Nephron (organoid): ENCODE measurements around the gene RRAGB.

Source experiments
- H3K27ac Mint-ChIP-seq, 3 experiments: 2 replicates each; pipeline ENCODE4 v1.8.0; 2020; ENCODE audit warnings: mixed read lengths in 3 of 3, mild to moderate bottlenecking in 2 of 3, moderate library complexity in 1 of 3
- H3K27me3 Mint-ChIP-seq: 2 replicates; pipeline ENCODE4 v1.8.0; 2021; ENCODE audit warnings: low read depth, mild to moderate bottlenecking, moderate library complexity, mixed read lengths
- H3K36me3 Mint-ChIP-seq: 2 replicates; pipeline ENCODE4 v1.8.0; 2020; ENCODE audit warnings: low read depth, mixed read lengths
- H3K4me1 Mint-ChIP-seq: 2 replicates; pipeline ENCODE4 v1.8.0; 2020; ENCODE audit warnings: mixed read lengths
- H3K4me3 Mint-ChIP-seq, 3 experiments: 2 replicates each; pipeline ENCODE4 v1.8.0; 2020; ENCODE audit warnings: mild to moderate bottlenecking in 3 of 3, mixed read lengths in 3 of 3, moderate library complexity in 2 of 3
- H3K9me3 Mint-ChIP-seq: 2 replicates; pipeline ENCODE4 v1.8.0; 2020; ENCODE audit warnings: mixed read lengths
- CTCF ChIP-seq, 3 experiments: fragments of 200-600 bp; sonication (generic); IDR thresholded peaks; one replicate each; pipeline ENCODE4 v1.5.0; 2021; ENCODE audit warnings: antibody characterized with exemption in 3 of 3; ENCODE audit not compliant: unreplicated experiment in 3 of 3

RRAGB gene

GRCh38 chrX:55709735-55710134 lies 7.8 kb upstream of the RRAGB start:
- Mint-ChIP-seq H3K27ac (no peak overlapping the region), H3K9me3 (peaks cover 46% of the 10 kb centered on the region), H3K4me3 (no peak overlapping the region), H3K4me1 (no peaks in the 10 kb centered on the region), H3K27me3 (peaks cover 4% of the 10 kb centered on the region), H3K36me3 (no peaks in the 10 kb centered on the region)
- TF ChIP-seq CTCF (IDR thresholded peaks at IDR 0.05; ENCODE audit: unreplicated experiment in 3 of 3) = no peak

DNA sequence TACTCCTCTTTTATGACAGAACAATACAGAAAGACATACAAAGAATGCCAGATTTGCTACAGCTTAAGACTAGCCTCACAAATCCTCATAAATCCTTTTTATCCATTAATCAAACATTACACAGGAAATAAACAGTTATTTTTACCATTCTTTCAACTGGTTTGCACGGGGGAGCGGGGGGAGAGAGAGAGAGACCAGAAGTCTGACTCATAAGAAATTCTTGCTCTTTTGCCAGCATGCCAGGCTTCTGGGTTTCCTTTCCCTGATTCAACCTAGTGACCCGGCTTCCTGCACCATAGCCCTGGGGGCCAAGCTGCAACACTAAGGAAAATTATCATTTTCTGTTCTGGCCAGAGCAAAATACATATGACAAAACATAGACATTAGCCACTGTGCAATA lies 6.8 kb upstream of the RRAGB start:
- Mint-ChIP-seq H3K27me3 (peaks cover 4% of the 10 kb centered on the region), H3K4me3 (no peak overlapping the region), H3K4me1 (no peaks in the 10 kb centered on the region), H3K9me3 (peaks cover 40% of the 10 kb centered on the region), H3K27ac (no peak overlapping the region), H3K36me3 (no peaks in the 10 kb centered on the region)
- no peak for TF ChIP-seq CTCF (IDR thresholded peaks at IDR 0.05; ENCODE audit: unreplicated experiment in 3 of 3)

- TF ChIP-seq CTCF (IDR thresholded peaks at IDR 0.05; ENCODE audit: unreplicated experiment in 3 of 3) = no peak
- Mint-ChIP-seq H3K36me3 (no peaks in the 10 kb centered on the region), H3K9me3 (peaks cover 22% of the 10 kb centered on the region), H3K4me3 (no peak overlapping the region), H3K27me3 (no peaks in the 10 kb centered on the region), H3K4me1 (peaks cover 7% of the 10 kb centered on the region), H3K27ac (no peak overlapping the region)
These were observed 3.9 kb upstream of the RRAGB start for GRCh38 chrX:55713631-55714030.

DNA sequence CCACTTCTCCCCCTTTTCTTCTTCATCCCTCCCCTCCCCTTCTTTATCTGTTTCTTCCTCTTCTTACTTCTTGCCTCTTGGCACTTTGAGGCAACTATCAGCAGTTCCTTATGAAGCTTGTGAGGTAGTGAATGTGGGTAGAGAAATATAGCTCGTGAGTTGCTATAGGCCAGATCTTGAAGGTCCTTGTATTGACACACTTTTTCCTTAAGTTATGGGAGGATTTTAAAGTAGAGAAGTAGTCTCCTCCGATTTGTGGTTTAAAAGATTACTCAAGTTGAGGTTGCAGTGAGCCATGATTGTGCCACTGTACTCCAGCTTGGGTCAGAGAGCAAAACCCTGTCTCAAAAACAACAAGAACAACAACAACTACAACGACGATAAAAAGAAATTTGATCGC lies 3.4 kb upstream of the RRAGB start:
- Mint-ChIP-seq H3K9me3 (peaks cover 20% of the 10 kb centered on the region), H3K4me1 (peaks cover 7% of the 10 kb centered on the region), H3K4me3 (no peak overlapping the region), H3K27me3 (no peaks in the 10 kb centered on the region), H3K36me3 (no peaks in the 10 kb centered on the region), H3K27ac (no peak overlapping the region)
- TF ChIP-seq CTCF (IDR thresholded peaks at IDR 0.05; ENCODE audit: unreplicated experiment in 3 of 3) = no peak

- Mint-ChIP-seq H3K27ac (no peak overlapping the region), H3K36me3 (no peaks in the 10 kb centered on the region), H3K4me1 (peaks cover 11% of the 10 kb centered on the region), H3K4me3 (no peak overlapping the region), H3K27me3 (no peaks in the 10 kb centered on the region), H3K9me3 (peaks cover 14% of the 10 kb centered on the region)
- no peak for TF ChIP-seq CTCF (IDR thresholded peaks at IDR 0.05; ENCODE audit: unreplicated experiment in 3 of 3)
These were observed 1.7 kb upstream of the RRAGB start for GRCh38 chrX:55715847-55716246.

DNA sequence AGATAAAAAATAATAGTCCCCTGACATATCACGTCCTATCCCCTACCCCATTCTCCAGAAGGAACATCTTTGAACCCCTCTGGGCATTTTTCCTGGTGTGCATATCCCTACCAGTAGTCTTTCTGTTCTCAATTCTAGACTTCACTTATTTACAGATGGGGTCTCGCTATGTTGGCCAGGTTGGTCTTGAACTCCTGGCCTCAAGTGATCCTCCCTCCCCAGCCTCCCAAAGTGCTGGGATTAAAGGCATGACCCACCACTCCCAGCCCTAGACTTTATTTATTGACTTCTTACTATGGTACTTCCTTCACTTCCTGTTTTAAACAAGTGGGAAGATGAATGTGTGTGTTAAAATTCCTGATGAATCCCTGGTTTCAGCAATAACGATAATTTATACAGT lies 612 bp upstream of the RRAGB start:
- H3K9me3 Mint-ChIP-seq = peaks cover 12% of the 10 kb centered on the region
- H3K4me3 Mint-ChIP-seq = peak overlapping the region; percentile 91 to 94 (median 93)
- no peaks in the 10 kb centered on the region for H3K27me3 Mint-ChIP-seq
- peak overlapping the region; percentile 59 to 97 (median 95) for H3K27ac Mint-ChIP-seq
- TF ChIP-seq CTCF (IDR thresholded peaks at IDR 0.05; ENCODE audit: unreplicated experiment in 3 of 3) = no peak
- peaks cover 11% of the 10 kb centered on the region for H3K4me1 Mint-ChIP-seq
- peaks cover 7% of the 10 kb centered on the region for H3K36me3 Mint-ChIP-seq
